IMR-90 (cell line): ENCODE data around the gene MRPS15. TPM values are rescaled to one million over a fixed set of nuclear protein-coding genes. Genes with fewer than 3 reads are reported as not detected.

ENCODE experiments used
- ATAC-seq: fragments of 200-7000 bp; cut with Tn5 transposase; 2 replicates; pipeline ENCODE4 v1.9.1; 2020; ENCODE audit warnings: low read depth, mild to moderate bottlenecking, moderate library complexity
- BruUV-seq: library from RNA; stranded (reverse); fragments of 400-500 nt; replicated peaks from 2 replicates; lab custom pipeline; 2021; lab: Mats Ljungman, UMichigan
- CTCF ChIA-PET: fragments of 300-600 bp; formaldehyde crosslinking; extraction: SDS; loops from one replicate; lab custom pipeline; 2021; ENCODE audit warnings: antibody characterized with exemption; lab: Yijun Ruan, JAX
- POLR2A ChIA-PET: fragments of 300-600 bp; sonication (Branson Sonifier 250); formaldehyde crosslinking; loops from one replicate; lab custom pipeline; 2022; ENCODE audit warnings: antibody characterized with exemption; ENCODE audit not compliant: unreplicated experiment; lab: Charles Lee
- DNase-seq: peaks from one replicate; pipeline ENCODE4 v3.0.0; 2013
- H2AFZ ChIP-seq: replicated peaks from 2 replicates; pipeline ENCODE3; 2013; ENCODE audit warnings: low read length, mild to moderate bottlenecking; ENCODE audit not compliant: poor library complexity
- H2AK5ac ChIP-seq: 2 replicates; pipeline ENCODE4 v1.6.1; 2013; ENCODE audit warnings: low read depth, low read length, inconsistent platforms
- H2AK9ac ChIP-seq: replicated peaks from 2 replicates; pipeline ENCODE3; 2013; ENCODE audit warnings: mild to moderate bottlenecking, low read depth, low read length, moderate library complexity; ENCODE audit not compliant: poor library complexity
- H2BK120ac ChIP-seq: 2 replicates; pipeline ENCODE4 v1.6.1; 2013; ENCODE audit warnings: low read depth, low read length, inconsistent platforms
- H2BK15ac ChIP-seq: 3 replicates; pipeline ENCODE4 v1.6.1; 2013; ENCODE audit warnings: low read depth, low read length, inconsistent platforms
- H2BK20ac ChIP-seq: 2 replicates; pipeline ENCODE4 v1.6.1; 2013; ENCODE audit warnings: low read depth, mild to moderate bottlenecking, inconsistent platforms, low read length, moderate library complexity
- H2BK5ac ChIP-seq: 2 replicates; pipeline ENCODE4 v1.6.1; 2013; ENCODE audit warnings: mild to moderate bottlenecking, low read depth, low read length, inconsistent platforms; ENCODE audit not compliant: poor library complexity, severe bottlenecking
- H3K14ac ChIP-seq: replicated peaks from 2 replicates; pipeline ENCODE4 v1.6.1; 2013; ENCODE audit warnings: low read depth, low read length, inconsistent platforms
- H3K18ac ChIP-seq: 2 replicates; pipeline ENCODE4 v1.6.1; 2013; ENCODE audit warnings: low read depth, low read length, control low read depth
- H3K23ac ChIP-seq: 2 replicates; pipeline ENCODE4 v1.6.1; 2013; ENCODE audit warnings: low read depth, low read length, inconsistent platforms
- H3K27ac ChIP-seq: 2 replicates; pipeline ENCODE4 v1.5.1; 2013; ENCODE audit warnings: mild to moderate bottlenecking, control low read depth, low read length; ENCODE audit not compliant: insufficient read depth
- H3K27me3 ChIP-seq: 2 replicates; pipeline ENCODE4 v1.6.1; 2013; ENCODE audit warnings: low read length; ENCODE audit not compliant: control insufficient read depth, insufficient read depth
- H3K36me3 ChIP-seq: 2 replicates; pipeline ENCODE4 v1.6.1; 2013; ENCODE audit warnings: low read length, mixed read lengths; ENCODE audit not compliant: control insufficient read depth, insufficient read depth
- H3K4ac ChIP-seq: 2 replicates; pipeline ENCODE4 v1.6.1; 2013; ENCODE audit warnings: low read depth, low read length, inconsistent platforms
- H3K4me1 ChIP-seq: 2 replicates; pipeline ENCODE4 v1.6.1; 2013; ENCODE audit warnings: low read length, mixed read lengths; ENCODE audit not compliant: control insufficient read depth, insufficient read depth
- H3K4me2 ChIP-seq: 2 replicates; pipeline ENCODE4 v1.6.1; 2013; ENCODE audit warnings: low read depth, mild to moderate bottlenecking, control low read depth, low read length, moderate library complexity
- H3K4me3 ChIP-seq: 2 replicates; pipeline ENCODE4 v1.5.1; 2013; ENCODE audit warnings: low read depth, mild to moderate bottlenecking, control low read depth, low read length, moderate library complexity; ENCODE audit not compliant: insufficient read depth
- H3K56ac ChIP-seq: 2 replicates; pipeline ENCODE4 v1.6.1; 2013; ENCODE audit warnings: low read length, inconsistent platforms; ENCODE audit not compliant: insufficient read depth; ENCODE audit errors: extremely low read depth
- H3K79me1 ChIP-seq, 2 experiments: 2 replicates each; pipeline ENCODE4 v1.6.1; 2013; ENCODE audit warnings: low read length in 2 of 2, inconsistent platforms in 1 of 2, low read depth in 1 of 2
- H3K9ac ChIP-seq: 2 replicates; pipeline ENCODE4 v1.6.1; 2013; ENCODE audit warnings: low read depth, low read length, control low read depth
- H3K9me1 ChIP-seq: 2 replicates; pipeline ENCODE4 v1.6.1; 2013; ENCODE audit warnings: low read length, inconsistent platforms; ENCODE audit not compliant: insufficient read depth
- H3K9me3 ChIP-seq: 2 replicates; pipeline ENCODE4 v1.6.1; 2013; ENCODE audit warnings: low read length; ENCODE audit not compliant: control insufficient read depth, insufficient read depth
- H4K20me1 ChIP-seq: 2 replicates; pipeline ENCODE4 v1.6.1; 2013; ENCODE audit warnings: low read length, inconsistent platforms; ENCODE audit not compliant: insufficient read depth
- H4K5ac ChIP-seq: 2 replicates; pipeline ENCODE4 v1.6.1; 2013; ENCODE audit warnings: mild to moderate bottlenecking, low read depth, low read length, control low read depth
- H4K8ac ChIP-seq, 2 experiments: 2 replicates each; pipeline ENCODE4 v1.6.1; 2013; ENCODE audit warnings: low read depth in 2 of 2, low read length in 2 of 2, control low read depth in 1 of 2, inconsistent platforms in 1 of 2
- H4K91ac ChIP-seq: 2 replicates; pipeline ENCODE4 v1.6.1; 2013; ENCODE audit warnings: low read depth, low read length, inconsistent platforms; ENCODE audit not compliant: insufficient read depth
- BHLHE40 ChIP-seq: fragments of 150-350 bp; IDR thresholded peaks from 2 replicates; pipeline ENCODE4 v1.6.1; 2016; ENCODE audit warnings: mild to moderate bottlenecking, low read depth, low read length
- CEBPB ChIP-seq: IDR thresholded peaks from 2 replicates; pipeline ENCODE4 v1.6.1; 2012; ENCODE audit warnings: low read depth, low read length, improper control_type of control experiment
- CHD1 ChIP-seq: IDR thresholded peaks from 2 replicates; pipeline ENCODE4 v1.6.1; 2012; ENCODE audit warnings: low read depth, low read length, improper control_type of control experiment
- FOS ChIP-seq: fragments of 150-350 bp; IDR thresholded peaks from 2 replicates; pipeline ENCODE4 v1.6.1; 2016; ENCODE audit warnings: low read depth, low read length
- MAFK ChIP-seq: IDR thresholded peaks from 2 replicates; pipeline ENCODE4 v1.6.1; 2012; ENCODE audit warnings: low read depth, low read length, improper control_type of control experiment
- MAZ ChIP-seq: IDR thresholded peaks from 2 replicates; pipeline ENCODE4 v1.6.1; 2012; ENCODE audit warnings: low read depth, mild to moderate bottlenecking, low read length, improper control_type of control experiment, moderate library complexity, borderline replicate concordance
- MXI1 ChIP-seq: IDR thresholded peaks from 2 replicates; pipeline ENCODE4 v1.6.1; 2012; ENCODE audit warnings: low read depth, mild to moderate bottlenecking, low read length, moderate library complexity, borderline replicate concordance
- NFE2L2 ChIP-seq: fragments of 150-350 bp; IDR thresholded peaks from 2 replicates; pipeline ENCODE4 v1.6.1; 2016; ENCODE audit warnings: low read depth, mild to moderate bottlenecking, low read length
- POLR2A ChIP-seq: IDR thresholded peaks from 2 replicates; pipeline ENCODE4 v1.6.1; 2012; ENCODE audit warnings: mild to moderate bottlenecking, low read depth, low read length
- RAD21 ChIP-seq: IDR thresholded peaks from 2 replicates; pipeline ENCODE4 v1.6.1; 2012; ENCODE audit warnings: low read length, improper control_type of control experiment
- RCOR1 ChIP-seq: IDR thresholded peaks from 2 replicates; pipeline ENCODE4 v1.6.1; 2012; ENCODE audit warnings: mild to moderate bottlenecking, low read length, improper control_type of control experiment; ENCODE audit not compliant: insufficient replicate concordance
- RFX5 ChIP-seq: IDR thresholded peaks from 2 replicates; pipeline ENCODE4 v1.8.0; 2012; ENCODE audit warnings: low read depth, mild to moderate bottlenecking, low read length, moderate library complexity
- SMC3 ChIP-seq: fragments of 150-350 bp; IDR thresholded peaks from 2 replicates; pipeline ENCODE4 v1.6.1; 2016; ENCODE audit warnings: low read depth, mild to moderate bottlenecking, antibody characterized with exemption, low read length, moderate library complexity
- WGBS, 2 experiments: methylation state at CpG; one replicate each; pipeline versions ENCODE4 v1.1.5 to v1.1.7; 2013; ENCODE audit warnings: missing lambda C conversion rate in 2 of 2; ENCODE audit not compliant: insufficient read length in 1 of 2; ENCODE audit errors: extremely low coverage in 2 of 2; 5-methylcytosine and 5-hydroxymethylcytosine counted together
- dilution Hi-C: fragments of 300-500 bp; cut with HindIII; formaldehyde crosslinking; loops from one replicate; pipeline ENCODE4 v1.14.3; 2018; ENCODE audit warnings: low sequenced_read_pairs; ENCODE audit not compliant: unreplicated experiment
- in situ Hi-C: fragments of 300-500 bp; cut with MboI; formaldehyde crosslinking; loops from 3 replicates; pipeline ENCODE4 v1.14.3; 2019; ENCODE audit warnings: low sequenced_read_pairs, inconsistent platforms, mixed read lengths
- intact Hi-C: fragments of 100-400 bp; cut with micrococcal nuclease; formaldehyde crosslinking; loops from 2 replicates; pipeline ENCODE4 v1.10.0; 2022
- polyA plus RNA-seq, 3 experiments: library from polyadenylated mRNA; depleted of rRNA; stranded (reverse); fragments of >200 nt; gene quantifications; 2 replicates each; pipeline ENCODE4 v1.2.3, GENCODE V29; 2012; ENCODE audit warnings: low replicate concordance in 1 of 3
- total RNA-seq: library from RNA; depleted of rRNA; stranded (reverse); fragments of >200 nt; gene quantifications from 2 replicates; pipeline ENCODE4 v1.2.3, GENCODE V29; 2012
- TF ChIP-seq, protein P1 (sequence below): conservative IDR thresholded peaks from 2 replicates; pipeline ENCODE4 v1.5.1; 2012; ENCODE audit warnings: mild to moderate bottlenecking, low read depth, low read length, improper control_type of control experiment
- TF ChIP-seq, protein P2 (sequence below): fragments of 150-350 bp; IDR thresholded peaks from 2 replicates; pipeline ENCODE4 v1.6.1; 2017; ENCODE audit warnings: mild to moderate bottlenecking, antibody characterized with exemption, low read length, low read depth
- TF ChIP-seq, protein P3 (sequence below): fragments of 150-350 bp; IDR thresholded peaks from 2 replicates; pipeline ENCODE4 v1.6.1; 2016; ENCODE audit warnings: low read depth, mild to moderate bottlenecking, low read length, moderate library complexity, borderline replicate concordance

The MRPS15 gene
- total and polyA plus RNA-seq, 2 of the 4 experiments (the other 2 are of a cell fraction), result 46.1 to 77.9 TPM

DNA sequence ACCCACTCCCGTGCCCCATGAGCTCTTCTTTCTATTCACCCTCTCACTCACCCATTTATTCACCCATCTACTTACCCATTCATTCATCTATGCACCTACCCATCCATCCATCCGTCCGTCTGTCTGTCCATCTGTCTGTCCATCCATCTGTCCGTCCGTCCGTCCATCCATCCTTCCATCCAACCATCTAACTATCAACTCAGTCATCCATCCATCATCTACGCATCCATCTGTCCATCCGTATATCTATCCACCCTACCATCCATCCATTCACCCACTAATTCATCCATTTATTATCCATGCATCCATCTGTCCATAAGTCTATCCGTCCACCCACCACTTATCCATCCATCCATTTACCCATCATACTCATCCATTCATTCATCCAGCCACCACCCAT lies 29.3 kb upstream of the MRPS15 start:
- Histone ChIP-seq H3K27me3 (peaks cover 8% of the 10 kb centered on the region), H3K27ac (no peak overlapping the region), H2AK5ac (no peak overlapping the region), H3K23ac (no peak overlapping the region), H3K9me1 (no peaks in the 10 kb centered on the region), H3K4me1 (no peaks in the 10 kb centered on the region), H3K79me1 (no peaks in the 10 kb centered on the region), H3K14ac (no peak overlapping the region), H3K4me3 (no peak overlapping the region), H3K9me3 (no peaks in the 10 kb centered on the region), H4K20me1 (no peaks in the 10 kb centered on the region), H2AFZ (no peak overlapping the region), H3K9ac (no peak overlapping the region), H3K4me2 (no peak overlapping the region), H4K8ac (no peak overlapping the region), H3K4ac (no peak overlapping the region), H2BK5ac (no peak overlapping the region), H2AK9ac (no peak overlapping the region), H2BK120ac (no peak overlapping the region), H4K91ac (no peak overlapping the region), H4K5ac (no peak overlapping the region), H3K56ac (no peak overlapping the region), H2BK20ac (no peak overlapping the region), H2BK15ac (no peak overlapping the region), H3K18ac (no peak overlapping the region), H3K36me3 (no peaks in the 10 kb centered on the region)
- in situ Hi-C loops, result no loop called here
- dilution Hi-C loops, result no loop called here
- DNase-seq, result no peak
- ChIA-PET CTCF (no interaction called here), POLR2A (no interaction called here)
- BruUV-seq, result no TSS peak
- 67 to 100% methylated on average over 2 to 9 of the region's 9 CpGs for WGBS, 2 experiments
- TF ChIP-seq, protein P1, sequence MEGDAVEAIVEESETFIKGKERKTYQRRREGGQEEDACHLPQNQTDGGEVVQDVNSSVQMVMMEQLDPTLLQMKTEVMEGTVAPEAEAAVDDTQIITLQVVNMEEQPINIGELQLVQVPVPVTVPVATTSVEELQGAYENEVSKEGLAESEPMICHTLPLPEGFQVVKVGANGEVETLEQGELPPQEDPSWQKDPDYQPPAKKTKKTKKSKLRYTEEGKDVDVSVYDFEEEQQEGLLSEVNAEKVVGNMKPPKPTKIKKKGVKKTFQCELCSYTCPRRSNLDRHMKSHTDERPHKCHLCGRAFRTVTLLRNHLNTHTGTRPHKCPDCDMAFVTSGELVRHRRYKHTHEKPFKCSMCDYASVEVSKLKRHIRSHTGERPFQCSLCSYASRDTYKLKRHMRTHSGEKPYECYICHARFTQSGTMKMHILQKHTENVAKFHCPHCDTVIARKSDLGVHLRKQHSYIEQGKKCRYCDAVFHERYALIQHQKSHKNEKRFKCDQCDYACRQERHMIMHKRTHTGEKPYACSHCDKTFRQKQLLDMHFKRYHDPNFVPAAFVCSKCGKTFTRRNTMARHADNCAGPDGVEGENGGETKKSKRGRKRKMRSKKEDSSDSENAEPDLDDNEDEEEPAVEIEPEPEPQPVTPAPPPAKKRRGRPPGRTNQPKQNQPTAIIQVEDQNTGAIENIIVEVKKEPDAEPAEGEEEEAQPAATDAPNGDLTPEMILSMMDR, result no peak
- no peak for TF ChIP-seq SMC3
- TF ChIP-seq CEBPB, result no peak
- TF ChIP-seq, protein P2, sequence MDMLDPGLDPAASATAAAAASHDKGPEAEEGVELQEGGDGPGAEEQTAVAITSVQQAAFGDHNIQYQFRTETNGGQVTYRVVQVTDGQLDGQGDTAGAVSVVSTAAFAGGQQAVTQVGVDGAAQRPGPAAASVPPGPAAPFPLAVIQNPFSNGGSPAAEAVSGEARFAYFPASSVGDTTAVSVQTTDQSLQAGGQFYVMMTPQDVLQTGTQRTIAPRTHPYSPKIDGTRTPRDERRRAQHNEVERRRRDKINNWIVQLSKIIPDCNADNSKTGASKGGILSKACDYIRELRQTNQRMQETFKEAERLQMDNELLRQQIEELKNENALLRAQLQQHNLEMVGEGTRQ, result no peak
- no peak for TF ChIP-seq RCOR1
- TF ChIP-seq BHLHE40, result no peak
- TF ChIP-seq MAFK, result no peak
- no peak for TF ChIP-seq CHD1
- TF ChIP-seq, protein P3, sequence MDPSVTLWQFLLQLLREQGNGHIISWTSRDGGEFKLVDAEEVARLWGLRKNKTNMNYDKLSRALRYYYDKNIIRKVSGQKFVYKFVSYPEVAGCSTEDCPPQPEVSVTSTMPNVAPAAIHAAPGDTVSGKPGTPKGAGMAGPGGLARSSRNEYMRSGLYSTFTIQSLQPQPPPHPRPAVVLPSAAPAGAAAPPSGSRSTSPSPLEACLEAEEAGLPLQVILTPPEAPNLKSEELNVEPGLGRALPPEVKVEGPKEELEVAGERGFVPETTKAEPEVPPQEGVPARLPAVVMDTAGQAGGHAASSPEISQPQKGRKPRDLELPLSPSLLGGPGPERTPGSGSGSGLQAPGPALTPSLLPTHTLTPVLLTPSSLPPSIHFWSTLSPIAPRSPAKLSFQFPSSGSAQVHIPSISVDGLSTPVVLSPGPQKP, result no peak
- no peak for TF ChIP-seq FOS
- no peak for TF ChIP-seq MAZ
- no peak for TF ChIP-seq NFE2L2
- no peak for TF ChIP-seq POLR2A
- TF ChIP-seq RAD21, result no peak
- TF ChIP-seq RFX5, result no peak
- no peak for TF ChIP-seq MXI1
- intact Hi-C loops, result no loop called here
- ATAC-seq, result no peak
